Measurements from ENCODE around the gene NECTIN1. TPM values are rescaled to one million over a fixed set of nuclear protein-coding genes. Genes with fewer than 3 reads are reported as not detected.
A peak's percentile ranks its signal among the peaks of the same experiment; 100 is the strongest.

Gene NECTIN1
- total and polyA plus RNA-seq, 2 of the 13 experiments (the other 11 are each of a cell fraction or from before 2014, with no cell fraction given): 3.9 to 7.3 TPM

DNA sequence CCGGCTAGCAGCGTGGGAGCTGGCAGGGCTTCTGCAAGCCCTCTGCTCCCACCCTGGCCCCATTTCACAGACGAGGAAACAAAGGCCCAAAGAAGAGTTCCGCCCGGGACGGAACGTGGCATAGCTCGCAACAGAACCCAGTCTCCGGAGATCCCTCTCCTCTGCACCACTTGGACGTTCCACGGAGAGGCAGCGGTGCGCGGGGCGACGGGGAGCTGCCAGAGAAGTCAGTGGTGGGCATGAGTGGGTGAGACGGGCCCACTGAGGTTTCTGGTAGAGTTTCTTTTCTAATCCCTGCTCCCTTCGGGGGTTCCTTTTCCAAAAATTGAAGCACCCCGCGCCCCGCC, 554 bp upstream of the NECTIN1 start (continued):
- TF ChIP-seq SALL2 (CRISPR knock-in tag; IDR thresholded peaks at IDR 0.05) (no peak), ZNF121 (CRISPR knock-in tag; IDR thresholded peaks at IDR 0.05) (no peak), ZNF629 (CRISPR knock-in tag; conservative IDR thresholded peaks at IDR 0.05) (peak; percentile 55; the same call in 1 of the 2 replicates), ZNF564 (CRISPR knock-in tag; IDR thresholded peaks at IDR 0.05) (no peak), SAP130 (CRISPR knock-in tag; IDR thresholded peaks at IDR 0.05; ENCODE audit: low read depth) (no peak), HMG20B (CRISPR knock-in tag; conservative IDR thresholded peaks at IDR 0.05) (no peak), IKZF5 (CRISPR knock-in tag; IDR thresholded peaks at IDR 0.05) (no peak), SOX13 (IDR thresholded peaks at IDR 0.05) (no peak), SOX13 (CRISPR knock-in tag; conservative IDR thresholded peaks at IDR 0.05 in 1 of 2, IDR thresholded peaks at IDR 0.05 in 1 of 2) (no peak), SIN3B (IDR thresholded peaks at IDR 0.05; ENCODE audit: low read length) (no peak), ZFP36L2 (CRISPR knock-in tag; IDR thresholded peaks at IDR 0.05) (no peak), MAFG (CRISPR knock-in tag; IDR thresholded peaks at IDR 0.05) (no peak), SMARCC2 (IDR thresholded peaks at IDR 0.05) (no peak), TCF12 (IDR thresholded peaks at IDR 0.05) (no peak), TCF12 (CRISPR knock-in tag; IDR thresholded peaks at IDR 0.05) (0 out of 2 replicates have a peak, but pooled peaks have one; percentile 14), FOSL1 (CRISPR knock-in tag; IDR thresholded peaks at IDR 0.05; ENCODE audit: borderline replicate concordance) (no peak), ZNF101 (CRISPR knock-in tag; IDR thresholded peaks at IDR 0.05; ENCODE audit: borderline replicate concordance, low read depth) (no peak)
- TF ChIP-seq, protein P1, sequence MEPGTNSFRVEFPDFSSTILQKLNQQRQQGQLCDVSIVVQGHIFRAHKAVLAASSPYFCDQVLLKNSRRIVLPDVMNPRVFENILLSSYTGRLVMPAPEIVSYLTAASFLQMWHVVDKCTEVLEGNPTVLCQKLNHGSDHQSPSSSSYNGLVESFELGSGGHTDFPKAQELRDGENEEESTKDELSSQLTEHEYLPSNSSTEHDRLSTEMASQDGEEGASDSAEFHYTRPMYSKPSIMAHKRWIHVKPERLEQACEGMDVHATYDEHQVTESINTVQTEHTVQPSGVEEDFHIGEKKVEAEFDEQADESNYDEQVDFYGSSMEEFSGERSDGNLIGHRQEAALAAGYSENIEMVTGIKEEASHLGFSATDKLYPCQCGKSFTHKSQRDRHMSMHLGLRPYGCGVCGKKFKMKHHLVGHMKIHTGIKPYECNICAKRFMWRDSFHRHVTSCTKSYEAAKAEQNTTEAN (CRISPR knock-in tag; conservative IDR thresholded peaks at IDR 0.05): no peak
- TF ChIP-seq, protein P2, sequence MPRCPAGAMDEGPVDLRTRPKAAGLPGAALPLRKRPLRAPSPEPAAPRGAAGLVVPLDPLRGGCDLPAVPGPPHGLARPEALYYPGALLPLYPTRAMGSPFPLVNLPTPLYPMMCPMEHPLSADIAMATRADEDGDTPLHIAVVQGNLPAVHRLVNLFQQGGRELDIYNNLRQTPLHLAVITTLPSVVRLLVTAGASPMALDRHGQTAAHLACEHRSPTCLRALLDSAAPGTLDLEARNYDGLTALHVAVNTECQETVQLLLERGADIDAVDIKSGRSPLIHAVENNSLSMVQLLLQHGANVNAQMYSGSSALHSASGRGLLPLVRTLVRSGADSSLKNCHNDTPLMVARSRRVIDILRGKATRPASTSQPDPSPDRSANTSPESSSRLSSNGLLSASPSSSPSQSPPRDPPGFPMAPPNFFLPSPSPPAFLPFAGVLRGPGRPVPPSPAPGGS (CRISPR knock-in tag; IDR thresholded peaks at IDR 0.05): no peak
- TF ChIP-seq, protein P3, sequence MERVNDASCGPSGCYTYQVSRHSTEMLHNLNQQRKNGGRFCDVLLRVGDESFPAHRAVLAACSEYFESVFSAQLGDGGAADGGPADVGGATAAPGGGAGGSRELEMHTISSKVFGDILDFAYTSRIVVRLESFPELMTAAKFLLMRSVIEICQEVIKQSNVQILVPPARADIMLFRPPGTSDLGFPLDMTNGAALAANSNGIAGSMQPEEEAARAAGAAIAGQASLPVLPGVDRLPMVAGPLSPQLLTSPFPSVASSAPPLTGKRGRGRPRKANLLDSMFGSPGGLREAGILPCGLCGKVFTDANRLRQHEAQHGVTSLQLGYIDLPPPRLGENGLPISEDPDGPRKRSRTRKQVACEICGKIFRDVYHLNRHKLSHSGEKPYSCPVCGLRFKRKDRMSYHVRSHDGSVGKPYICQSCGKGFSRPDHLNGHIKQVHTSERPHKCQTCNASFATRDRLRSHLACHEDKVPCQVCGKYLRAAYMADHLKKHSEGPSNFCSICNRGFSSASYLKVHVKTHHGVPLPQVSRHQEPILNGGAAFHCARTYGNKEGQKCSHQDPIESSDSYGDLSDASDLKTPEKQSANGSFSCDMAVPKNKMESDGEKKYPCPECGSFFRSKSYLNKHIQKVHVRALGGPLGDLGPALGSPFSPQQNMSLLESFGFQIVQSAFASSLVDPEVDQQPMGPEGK (CRISPR knock-in tag; IDR thresholded peaks at IDR 0.05): no peak
- TF ChIP-seq, protein P4, sequence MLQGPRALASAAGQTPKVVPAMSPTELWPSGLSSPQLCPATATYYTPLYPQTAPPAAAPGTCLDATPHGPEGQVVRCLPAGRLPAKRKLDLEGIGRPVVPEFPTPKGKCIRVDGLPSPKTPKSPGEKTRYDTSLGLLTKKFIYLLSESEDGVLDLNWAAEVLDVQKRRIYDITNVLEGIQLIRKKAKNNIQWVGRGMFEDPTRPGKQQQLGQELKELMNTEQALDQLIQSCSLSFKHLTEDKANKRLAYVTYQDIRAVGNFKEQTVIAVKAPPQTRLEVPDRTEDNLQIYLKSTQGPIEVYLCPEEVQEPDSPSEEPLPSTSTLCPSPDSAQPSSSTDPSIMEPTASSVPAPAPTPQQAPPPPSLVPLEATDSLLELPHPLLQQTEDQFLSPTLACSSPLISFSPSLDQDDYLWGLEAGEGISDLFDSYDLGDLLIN (CRISPR knock-in tag; IDR thresholded peaks at IDR 0.05; ENCODE audit: borderline replicate concordance): no peak
- TF ChIP-seq, protein P5, sequence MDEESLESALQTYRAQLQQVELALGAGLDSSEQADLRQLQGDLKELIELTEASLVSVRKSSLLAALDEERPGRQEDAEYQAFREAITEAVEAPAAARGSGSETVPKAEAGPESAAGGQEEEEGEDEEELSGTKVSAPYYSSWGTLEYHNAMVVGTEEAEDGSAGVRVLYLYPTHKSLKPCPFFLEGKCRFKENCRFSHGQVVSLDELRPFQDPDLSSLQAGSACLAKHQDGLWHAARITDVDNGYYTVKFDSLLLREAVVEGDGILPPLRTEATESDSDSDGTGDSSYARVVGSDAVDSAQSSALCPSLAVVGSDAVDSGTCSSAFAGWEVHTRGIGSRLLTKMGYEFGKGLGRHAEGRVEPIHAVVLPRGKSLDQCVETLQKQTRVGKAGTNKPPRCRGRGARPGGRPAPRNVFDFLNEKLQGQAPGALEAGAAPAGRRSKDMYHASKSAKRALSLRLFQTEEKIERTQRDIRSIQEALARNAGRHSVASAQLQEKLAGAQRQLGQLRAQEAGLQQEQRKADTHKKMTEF (CRISPR knock-in tag; IDR thresholded peaks at IDR 0.05): 0 out of 2 replicates have a peak, but pooled peaks have one; percentile 1
- TF ChIP-seq, protein P6, sequence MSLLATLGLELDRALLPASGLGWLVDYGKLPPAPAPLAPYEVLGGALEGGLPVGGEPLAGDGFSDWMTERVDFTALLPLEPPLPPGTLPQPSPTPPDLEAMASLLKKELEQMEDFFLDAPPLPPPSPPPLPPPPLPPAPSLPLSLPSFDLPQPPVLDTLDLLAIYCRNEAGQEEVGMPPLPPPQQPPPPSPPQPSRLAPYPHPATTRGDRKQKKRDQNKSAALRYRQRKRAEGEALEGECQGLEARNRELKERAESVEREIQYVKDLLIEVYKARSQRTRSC (CRISPR knock-in tag; IDR thresholded peaks at IDR 0.05; ENCODE audit: low read depth): no peak

All from HepG2 (cell line).